Astrocyte of the cerebellum (primary cell): Measurements from ENCODE around the gene RSBN1L.
"Not testable (repeated sequence)": the region's sequence is repeated elsewhere in the genome, so short reads cannot be mapped to it uniquely, and the experiment has no call there.

Experiments used
- DNase-seq: peaks from one replicate; pipeline ENCODE4 v3.0.0-alpha.2; 2011; ENCODE audit warnings: low read depth
- H3K4me3 ChIP-seq: 2 replicates; pipeline ENCODE4 v1.5.1; 2011; ENCODE audit warnings: mild to moderate bottlenecking, low read depth, low read length, moderate library complexity
- in situ Hi-C: cut with HindIII; loops from 2 replicates; pipeline ENCODE4 v1.10.0; 2017; ENCODE audit warnings: low sequenced_read_pairs
- TF ChIP-seq, protein P1 (sequence below): IDR thresholded peaks from 2 replicates; pipeline ENCODE4 v1.5.1; 2012; ENCODE audit warnings: low read length, low read depth, moderate library complexity, mild to moderate bottlenecking; ENCODE audit errors: missing control alignments

The RSBN1L gene

DNA sequence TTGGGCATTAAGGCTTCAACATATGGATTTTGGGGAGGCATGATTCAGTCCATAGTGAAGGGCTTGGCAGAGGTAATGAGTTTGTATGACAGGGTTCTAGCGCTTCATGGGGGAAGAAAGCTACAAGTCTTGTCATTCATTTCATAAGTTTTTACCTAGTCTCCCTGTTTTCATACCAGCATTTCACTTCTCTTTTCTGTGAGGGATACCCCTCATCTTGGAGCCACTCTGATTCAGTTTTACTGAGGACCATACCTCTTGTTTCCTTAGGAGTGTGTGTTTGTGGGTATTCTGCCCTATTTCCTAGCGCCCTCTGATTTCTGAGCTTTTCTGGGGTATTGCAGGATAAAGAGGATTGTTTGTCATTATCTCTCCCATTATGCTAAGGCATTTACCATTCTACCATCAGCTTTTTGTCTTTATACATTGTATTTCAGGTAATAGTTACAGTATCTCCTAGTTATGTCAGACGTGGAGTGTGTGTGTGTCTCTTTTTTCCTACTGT, 6.8 kb downstream of the RSBN1L start:
- DNase-seq, result no peak
- TF ChIP-seq, protein P1, sequence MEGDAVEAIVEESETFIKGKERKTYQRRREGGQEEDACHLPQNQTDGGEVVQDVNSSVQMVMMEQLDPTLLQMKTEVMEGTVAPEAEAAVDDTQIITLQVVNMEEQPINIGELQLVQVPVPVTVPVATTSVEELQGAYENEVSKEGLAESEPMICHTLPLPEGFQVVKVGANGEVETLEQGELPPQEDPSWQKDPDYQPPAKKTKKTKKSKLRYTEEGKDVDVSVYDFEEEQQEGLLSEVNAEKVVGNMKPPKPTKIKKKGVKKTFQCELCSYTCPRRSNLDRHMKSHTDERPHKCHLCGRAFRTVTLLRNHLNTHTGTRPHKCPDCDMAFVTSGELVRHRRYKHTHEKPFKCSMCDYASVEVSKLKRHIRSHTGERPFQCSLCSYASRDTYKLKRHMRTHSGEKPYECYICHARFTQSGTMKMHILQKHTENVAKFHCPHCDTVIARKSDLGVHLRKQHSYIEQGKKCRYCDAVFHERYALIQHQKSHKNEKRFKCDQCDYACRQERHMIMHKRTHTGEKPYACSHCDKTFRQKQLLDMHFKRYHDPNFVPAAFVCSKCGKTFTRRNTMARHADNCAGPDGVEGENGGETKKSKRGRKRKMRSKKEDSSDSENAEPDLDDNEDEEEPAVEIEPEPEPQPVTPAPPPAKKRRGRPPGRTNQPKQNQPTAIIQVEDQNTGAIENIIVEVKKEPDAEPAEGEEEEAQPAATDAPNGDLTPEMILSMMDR, result no peak
- in situ Hi-C loops, result no loop called here
- H3K4me3 ChIP-seq, result no peak overlapping the region

DNA sequence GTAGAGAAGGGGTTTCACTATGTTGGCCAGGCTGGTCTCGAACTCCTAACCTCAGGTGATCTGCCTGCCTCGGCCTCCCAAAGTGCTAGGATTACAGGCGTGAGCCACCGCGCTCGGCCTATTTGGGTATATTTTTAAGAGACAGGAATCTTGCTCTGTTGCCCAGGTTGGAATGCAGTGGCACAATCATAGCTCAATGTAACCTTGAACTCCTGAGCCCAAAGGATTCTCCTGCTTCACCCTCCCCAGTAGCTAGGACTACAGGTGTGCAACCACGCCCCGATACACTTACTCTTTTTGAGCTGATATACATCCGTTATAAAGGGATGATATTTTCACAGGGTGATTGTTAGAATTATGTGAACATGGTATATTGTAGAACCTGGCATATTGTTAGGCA, 7.4 kb downstream of the RSBN1L start:
- H3K4me3 ChIP-seq, in situ Hi-C loops: not testable (repeated sequence)

DNA sequence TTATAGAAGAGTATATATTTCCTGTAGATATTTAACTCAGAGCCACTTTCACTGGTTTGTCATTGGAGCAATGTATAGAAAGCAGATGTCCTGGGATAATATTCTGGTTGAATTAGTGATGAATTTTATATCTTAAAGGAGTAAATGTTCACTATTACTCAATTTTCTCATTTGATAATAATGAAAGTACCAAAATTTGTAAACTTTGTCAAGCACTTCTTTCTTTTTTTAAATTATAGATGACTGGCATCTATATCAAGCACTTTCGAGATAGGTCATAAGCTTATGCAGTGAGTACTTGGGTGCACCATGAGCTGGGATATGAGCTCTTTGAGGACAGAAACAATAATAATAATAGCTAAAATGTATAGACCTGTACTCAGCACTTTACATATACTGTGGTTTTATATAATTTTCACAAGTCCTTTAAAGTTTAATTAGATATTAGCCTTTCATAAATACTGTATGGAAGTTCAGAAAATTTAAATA, 11.3 kb downstream of the RSBN1L start:
- in situ Hi-C loops, result no loop called here
- no peak for DNase-seq
- TF ChIP-seq, protein P1, result no peak
- no peak overlapping the region for H3K4me3 ChIP-seq

More for the DNA sequence above, 7.4 kb downstream of the RSBN1L start:
- DNase-seq, result not testable (repeated sequence)

DNA sequence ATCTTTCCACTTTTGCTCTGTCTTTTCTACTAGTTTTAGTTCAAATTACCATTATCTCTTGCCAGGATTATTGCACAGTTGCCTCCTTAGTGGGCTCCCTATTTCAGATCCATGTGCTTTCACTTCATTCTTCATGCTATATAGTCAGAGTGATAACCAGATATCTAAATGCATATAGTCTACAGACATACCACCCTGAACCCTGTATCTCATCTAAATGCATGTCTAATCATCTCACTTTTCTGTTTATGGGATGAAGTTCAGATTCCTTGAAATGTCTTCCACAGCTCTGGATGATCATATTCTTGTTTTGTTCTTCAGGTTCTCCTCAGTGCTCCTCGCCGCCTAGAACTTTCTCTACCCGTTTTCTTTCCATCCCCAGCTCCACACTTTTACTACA, 13.8 kb downstream of the RSBN1L start:
- DNase-seq, result no peak
- in situ Hi-C loops, result no loop called here
- TF ChIP-seq, protein P1, result no peak
- H3K4me3 ChIP-seq, result no peak overlapping the region

DNA sequence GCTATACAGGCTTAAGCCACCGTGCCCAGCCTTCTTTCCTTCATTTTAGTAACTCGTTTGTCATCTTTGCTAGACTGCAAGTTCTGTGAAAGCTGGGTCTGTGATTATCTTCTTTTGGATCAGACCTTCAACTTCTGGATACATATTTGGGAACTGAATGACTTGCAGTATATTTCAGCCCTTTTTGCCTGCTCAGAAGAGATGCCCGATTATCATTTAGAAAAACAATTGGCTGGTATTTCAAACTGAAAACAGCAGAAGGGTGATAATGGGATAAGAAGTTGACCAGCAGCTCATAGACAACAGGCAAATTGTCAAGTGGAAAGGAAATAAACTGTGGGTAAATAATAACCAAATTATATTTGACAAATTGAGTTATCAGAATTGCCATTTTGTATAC, 14.6 kb downstream of the RSBN1L start:
- TF ChIP-seq, protein P1, result no peak
- no peak for DNase-seq
- in situ Hi-C loops, result no loop called here

GRCh38 chr7:77714195-77714594, 17.9 kb downstream of the RSBN1L start:
- no peak overlapping the region for H3K4me3 ChIP-seq
- TF ChIP-seq, protein P1, result no peak
- no peak for DNase-seq
- in situ Hi-C loops, result no loop called here

More for the DNA sequence above, 14.6 kb downstream of the RSBN1L start:
- H3K4me3 ChIP-seq, result no peak overlapping the region

DNA sequence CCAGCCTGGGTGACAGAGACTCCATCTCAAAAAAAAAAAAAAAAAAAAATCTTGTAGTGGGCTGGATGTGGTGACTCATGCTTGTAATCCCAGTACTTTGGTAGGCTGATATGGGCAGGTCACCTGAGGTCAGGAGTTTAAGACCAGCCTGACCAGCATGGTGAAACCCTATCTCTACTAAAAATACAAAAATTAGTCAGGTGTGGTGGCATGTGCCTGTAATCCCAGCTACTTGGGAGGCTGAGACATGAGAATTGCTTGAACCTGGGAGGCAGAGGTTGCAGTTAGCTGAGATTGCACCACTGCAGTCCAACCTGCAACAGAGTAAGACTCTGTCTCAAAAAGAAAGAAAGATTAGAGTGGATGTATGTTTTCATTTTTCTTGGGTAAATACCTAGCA, 18.7 kb downstream of the RSBN1L start:
- H3K4me3 ChIP-seq, in situ Hi-C loops, DNase-seq: not testable (repeated sequence)

DNA sequence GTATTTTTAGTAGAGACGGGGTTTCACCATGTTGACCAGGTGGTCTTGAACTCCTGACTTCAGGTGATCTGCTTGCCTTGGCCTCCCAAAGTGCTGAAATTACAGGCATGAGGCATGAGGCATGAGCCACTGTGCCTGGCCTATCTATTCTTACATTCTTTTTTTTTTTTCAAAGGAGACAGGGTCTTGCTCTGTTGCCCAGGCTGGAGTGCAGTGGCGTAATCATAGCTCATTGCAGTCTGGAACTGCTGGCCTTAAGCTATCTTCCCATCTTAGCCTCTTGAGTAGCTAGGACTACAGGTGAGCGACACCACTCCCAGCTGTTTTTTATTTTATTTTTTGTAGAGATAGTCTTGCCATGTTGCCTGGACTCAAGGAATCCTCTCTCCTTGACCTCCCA, 20.5 kb downstream of the RSBN1L start:
- TF ChIP-seq, protein P1, result no peak
- no peak overlapping the region for H3K4me3 ChIP-seq
- in situ Hi-C loops, result no loop called here
- DNase-seq, result no peak

GRCh38 chr7:77717566-77717965, 21.3 kb downstream of the RSBN1L start:
- in situ Hi-C loops, H3K4me3 ChIP-seq, DNase-seq: not testable (repeated sequence)
